K562 (cell line): Measurements from ENCODE around the gene POU2F3. TPM values are rescaled to one million over a fixed set of nuclear protein-coding genes. Genes with fewer than 3 reads are reported as not detected.

Source experiments
- CREB3 ChIP-seq: fragments of 450-650 bp; conservative IDR thresholded peaks from 2 replicates; pipeline ENCODE4 v1.6.1; 2016; ENCODE audit warnings: missing genetic modification characterization, low read depth, mild to moderate bottlenecking, missing compliant biosample characterization, moderate library complexity
- CXXC5 ChIP-seq: fragments of 250-450 bp; sonication (Bioruptor Pico); IDR thresholded peaks from 2 replicates; pipeline ENCODE4 v1.8.0; 2022; ENCODE audit warnings: inconsistent platforms, mild to moderate bottlenecking, moderate library complexity
- FOS ChIP-seq: IDR thresholded peaks from 3 replicates; pipeline ENCODE4 v1.6.1; 2011; ENCODE audit not compliant: insufficient read length; ENCODE audit errors: extremely low read depth
- GABPA ChIP-seq: fragments of 200-800 bp; sonication (Bioruptor generic); conservative IDR thresholded peaks from 2 replicates; pipeline ENCODE4 v1.6.1; 2016; ENCODE audit warnings: low read depth, missing genetic modification characterization, missing compliant biosample characterization
- GATAD2B ChIP-seq: fragments of 450-650 bp; IDR thresholded peaks from 2 replicates; pipeline ENCODE4 v1.6.1; 2017; ENCODE audit warnings: mild to moderate bottlenecking, borderline replicate concordance
- GTF2A2 ChIP-seq: IDR thresholded peaks from 2 replicates; pipeline ENCODE4 v1.6.1; 2016; ENCODE audit warnings: mild to moderate bottlenecking, missing genetic modification characterization, missing compliant biosample characterization
- HLTF ChIP-seq: fragments of 450-650 bp; IDR thresholded peaks from 2 replicates; pipeline ENCODE4 v1.6.1; 2016
- HNRNPH1 ChIP-seq: fragments of 200-400 bp; formaldehyde crosslinking; optimal IDR thresholded peaks from 2 replicates; pipeline ENCODE3; 2017; ENCODE audit warnings: low read depth, mild to moderate bottlenecking, low read length, moderate library complexity
- MECOM ChIP-seq: fragments of 250-450 bp; sonication (Bioruptor Pico); IDR thresholded peaks from 2 replicates; pipeline ENCODE4 v1.8.0; 2022; ENCODE audit warnings: inconsistent platforms
- NFIC ChIP-seq: fragments of 450-650 bp; IDR thresholded peaks from 2 replicates; pipeline ENCODE4 v1.6.1; 2017; ENCODE audit warnings: mild to moderate bottlenecking, inconsistent platforms
- NR4A1 ChIP-seq, 2 experiments: fragments of 250-450 bp in 1 of 2; fragments of 450-650 bp in 1 of 2; sonication (Bioruptor Pico) in 1 of 2; IDR thresholded peaks; 2 replicates each; pipeline versions ENCODE4 v1.4.0 to v1.6.1; 2016 to 2020; ENCODE audit warnings: mild to moderate bottlenecking in 2 of 2, missing compliant biosample characterization in 1 of 2, missing genetic modification characterization in 1 of 2, moderate library complexity in 1 of 2
- POLR3G ChIP-seq: IDR thresholded peaks from 2 replicates; pipeline ENCODE4 v1.6.1; 2011; ENCODE audit not compliant: insufficient read length, insufficient replicate concordance; ENCODE audit errors: extremely low read depth
- RBBP5 ChIP-seq: fragments of 200-600 bp; sonication (generic); IDR thresholded peaks from 2 replicates; pipeline ENCODE4 v1.6.1; 2012; ENCODE audit warnings: borderline replicate concordance, mild to moderate bottlenecking, low read length, control low read depth, inconsistent platforms; ENCODE audit not compliant: insufficient read depth, poor library complexity, severe bottlenecking
- TAF1 ChIP-seq: IDR thresholded peaks from 2 replicates; pipeline ENCODE4 v1.6.1; 2011; ENCODE audit warnings: mild to moderate bottlenecking, low read length, moderate library complexity; ENCODE audit not compliant: insufficient read depth, control insufficient read depth, severe bottlenecking; ENCODE audit errors: extremely low read depth
- VEZF1 ChIP-seq: fragments of 200-800 bp; sonication (Bioruptor generic); IDR thresholded peaks from 2 replicates; pipeline ENCODE4 v1.6.1; 2017; ENCODE audit warnings: missing genetic modification characterization, missing compliant biosample characterization
- ZBTB49 ChIP-seq: sonication (generic); formaldehyde crosslinking; IDR thresholded peaks from 2 replicates; pipeline ENCODE4 v1.8.0; 2022; ENCODE audit warnings: missing genetic modification reagents, mild to moderate bottlenecking, borderline replicate concordance
- ZNF124 ChIP-seq: sonication (generic); formaldehyde crosslinking; IDR thresholded peaks from 2 replicates; pipeline ENCODE4 v1.8.1; 2022; ENCODE audit warnings: missing genetic modification reagents
- ZNF589 ChIP-seq: fragments of 200-800 bp; sonication (Bioruptor generic); IDR thresholded peaks from 2 replicates; pipeline ENCODE4 v1.6.1; 2016; ENCODE audit warnings: low read depth, missing genetic modification characterization, missing compliant biosample characterization
- polyA plus RNA-seq, 8 experiments: library from polyadenylated mRNA; depleted of rRNA in 4 of 8; stranded (reverse) in 5 of 8; unstranded in 3 of 8; fragments of >200 nt; fragmentation: Nextera tagmentation in 2 of 8; fragmentation: Illumina TruSeq in 1 of 8; extraction: Ambion mirVana in 2 of 8; extraction: Trizol in 1 of 8; gene quantifications; 2 replicates each; pipeline versions ENCODE4 v1.2.1 to v1.2.3, GENCODE V29; 2011 to 2014; ENCODE audit warnings: inconsistent platforms in 1 of 8, missing spikeins in 1 of 8
- total RNA-seq, 7 experiments: library from RNA; depleted of rRNA in 6 of 7; stranded (reverse); fragments of >200 nt in 6 of 7; fragmentation: Illumina TruSeq in 2 of 7; extraction: Trizol in 2 of 7; gene quantifications; 2 replicates each; pipeline versions ENCODE4 v1.2.1 to v1.2.3, GENCODE V29; 2011 to 2021; ENCODE audit warnings: low replicate concordance in 1 of 7
- TF ChIP-seq, protein P1 (sequence below), 2 experiments: IDR thresholded peaks; 2 replicates each; pipeline ENCODE4 v1.6.1; 2011; ENCODE audit warnings: borderline replicate concordance in 1 of 2, control low read depth in 1 of 2, low read depth in 1 of 2, low read length in 1 of 2, mild to moderate bottlenecking in 1 of 2, mixed read lengths in 1 of 2, moderate library complexity in 1 of 2; ENCODE audit not compliant: insufficient read depth in 1 of 2, insufficient read length in 1 of 2, poor library complexity in 1 of 2, severe bottlenecking in 1 of 2; ENCODE audit errors: extremely low read depth in 1 of 2
- TF ChIP-seq, protein P2 (sequence below): sonication (generic); formaldehyde crosslinking; IDR thresholded peaks from 2 replicates; pipeline ENCODE4 v1.8.0; 2022; ENCODE audit warnings: mild to moderate bottlenecking, missing genetic modification reagents

The POU2F3 gene
- total and polyA plus RNA-seq, 9 of the 15 experiments (the other 6 are each of a cell fraction or from before 2014, with no cell fraction given) = not detected

GRCh38 chr11:120335908-120336640, 96.1 kb downstream of the POU2F3 start, which contains the start of gene ARHGEF12 (continued):
- TF ChIP-seq CREB3 (tag) (no peak), GATAD2B (peak; percentile 94), ZBTB49 (CRISPR knock-in tag) (no peak), TAF1 (peak; percentile 74), NR4A1 (CRISPR knock-in tag; IDR thresholded peaks at IDR 0.05) (no peak), NR4A1 (tag; IDR thresholded peaks at IDR 0.05) (0 out of 2 replicates have a peak, but pooled peaks have one; percentile 67), NFIC (0 out of 2 replicates have a peak, but pooled peaks have one; percentile 35), CXXC5 (CRISPR knock-in tag) (peak; percentile 95), POLR3G (no peak), ZNF124 (CRISPR knock-in tag) (no peak), HNRNPH1 (no peak), RBBP5 (peak; percentile 40), GABPA (tag) (peak; percentile 95), VEZF1 (CRISPR knock-in tag) (peak; percentile 100), GTF2A2 (tag) (no peak), FOS (no peak), HLTF (peak; percentile 92), ZNF589 (CRISPR knock-in tag) (peak; percentile 80), MECOM (CRISPR knock-in tag) (no peak)
- TF ChIP-seq, protein P1, sequence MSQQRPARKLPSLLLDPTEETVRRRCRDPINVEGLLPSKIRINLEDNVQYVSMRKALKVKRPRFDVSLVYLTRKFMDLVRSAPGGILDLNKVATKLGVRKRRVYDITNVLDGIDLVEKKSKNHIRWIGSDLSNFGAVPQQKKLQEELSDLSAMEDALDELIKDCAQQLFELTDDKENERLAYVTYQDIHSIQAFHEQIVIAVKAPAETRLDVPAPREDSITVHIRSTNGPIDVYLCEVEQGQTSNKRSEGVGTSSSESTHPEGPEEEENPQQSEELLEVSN (IDR thresholded peaks at IDR 0.05; ENCODE audit: borderline replicate concordance in 1 of 2, extremely low read depth in 1 of 2, insufficient read depth in 1 of 2, insufficient read length in 1 of 2, low read depth in 1 of 2, low read length in 1 of 2, poor library complexity in 1 of 2, severe bottlenecking in 1 of 2) = peak in 1 of 2 experiments; percentile 59
- TF ChIP-seq, protein P2, sequence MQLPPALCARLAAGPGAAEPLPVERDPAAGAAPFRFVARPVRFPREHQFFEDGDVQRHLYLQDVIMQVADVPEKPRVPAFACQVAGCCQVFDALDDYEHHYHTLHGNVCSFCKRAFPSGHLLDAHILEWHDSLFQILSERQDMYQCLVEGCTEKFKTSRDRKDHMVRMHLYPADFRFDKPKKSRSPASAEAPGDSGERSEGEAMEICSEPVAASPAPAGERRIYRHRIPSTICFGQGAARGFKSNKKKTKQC = no peak
